ENCODE results near the gene HUS1B.

- TF ChIP-seq CTCF (IDR thresholded peaks at IDR 0.05) (no peak), POLR2A (IDR thresholded peaks at IDR 0.05) (no peak)
These were observed 23.4 kb upstream of the HUS1B start for GRCh38 chr6:680251-680650.

All from thyroid gland (tissue), 4 donors.